Thoracic aorta (tissue), 2 donors: ENCODE data around the gene NPTN. TPM values are rescaled to one million over a fixed set of nuclear protein-coding genes. Genes with fewer than 3 reads are reported as not detected.

ENCODE experiments used
- ATAC-seq: fragments of 150-250 bp; one replicate; pipeline ENCODE4 v1.8.0; 2017; ENCODE audit warnings: low read depth; ENCODE audit not compliant: insufficient number of reproducible peaks, low FRiP score
- DNase-seq: peaks from one replicate; pipeline ENCODE4 v3.0.0-alpha.2; 2020; ENCODE audit warnings: low spot score
- H3K27ac ChIP-seq, 2 donors: fragments of 200-600 bp; sonication (generic); 1 replicate in 1 of 2; 2 replicates in 1 of 2; pipeline ENCODE4 v1.5.1; 2016; ENCODE audit warnings: mild to moderate bottlenecking in 2 of 2, moderate library complexity in 2 of 2
- H3K27me3 ChIP-seq: fragments of 200-600 bp; sonication (generic); replicated peaks from 2 replicates; pipeline ENCODE4 v1.6.0; 2016; ENCODE audit warnings: mild to moderate bottlenecking; ENCODE audit not compliant: insufficient read depth
- H3K36me3 ChIP-seq: fragments of 200-600 bp; sonication (generic); one replicate; pipeline ENCODE4 v1.5.1; 2016
- H3K4me1 ChIP-seq, 2 donors: fragments of 200-600 bp; sonication (generic); 1 replicate in 1 of 2; 2 replicates in 1 of 2; pipeline versions ENCODE4 v1.5.1 to v1.6.0; 2016; ENCODE audit warnings: low read depth in 2 of 2, mild to moderate bottlenecking in 1 of 2; ENCODE audit not compliant: control insufficient read depth in 1 of 2
- H3K4me3 ChIP-seq: fragments of 200-600 bp; sonication (generic); 2 replicates; pipeline ENCODE4 v1.5.1; 2016; ENCODE audit warnings: mild to moderate bottlenecking
- H3K9me3 ChIP-seq: fragments of 200-600 bp; sonication (generic); 2 replicates; pipeline ENCODE4 v1.5.1; 2016
- total RNA-seq, 2 donors: library from RNA; depleted of rRNA; stranded (reverse); fragments of >200 nt; gene quantifications; one replicate each; pipeline versions ENCODE4 v1.1.0 to v1.2.3, GENCODE V29; 2016
- TF ChIP-seq, protein P1 (sequence below): fragments of 200-600 bp; sonication (generic); IDR thresholded peaks from one replicate; pipeline ENCODE4 v1.5.1; 2019; ENCODE audit warnings: antibody characterized with exemption

The NPTN gene
- total RNA-seq, 2 donors from 2014 or later: 247 to 250 TPM

- DNase-seq (no peak), ATAC-seq (no peak)
- TF ChIP-seq, protein P1, sequence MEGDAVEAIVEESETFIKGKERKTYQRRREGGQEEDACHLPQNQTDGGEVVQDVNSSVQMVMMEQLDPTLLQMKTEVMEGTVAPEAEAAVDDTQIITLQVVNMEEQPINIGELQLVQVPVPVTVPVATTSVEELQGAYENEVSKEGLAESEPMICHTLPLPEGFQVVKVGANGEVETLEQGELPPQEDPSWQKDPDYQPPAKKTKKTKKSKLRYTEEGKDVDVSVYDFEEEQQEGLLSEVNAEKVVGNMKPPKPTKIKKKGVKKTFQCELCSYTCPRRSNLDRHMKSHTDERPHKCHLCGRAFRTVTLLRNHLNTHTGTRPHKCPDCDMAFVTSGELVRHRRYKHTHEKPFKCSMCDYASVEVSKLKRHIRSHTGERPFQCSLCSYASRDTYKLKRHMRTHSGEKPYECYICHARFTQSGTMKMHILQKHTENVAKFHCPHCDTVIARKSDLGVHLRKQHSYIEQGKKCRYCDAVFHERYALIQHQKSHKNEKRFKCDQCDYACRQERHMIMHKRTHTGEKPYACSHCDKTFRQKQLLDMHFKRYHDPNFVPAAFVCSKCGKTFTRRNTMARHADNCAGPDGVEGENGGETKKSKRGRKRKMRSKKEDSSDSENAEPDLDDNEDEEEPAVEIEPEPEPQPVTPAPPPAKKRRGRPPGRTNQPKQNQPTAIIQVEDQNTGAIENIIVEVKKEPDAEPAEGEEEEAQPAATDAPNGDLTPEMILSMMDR: no peak
- H3K4me1 ChIP-seq: peaks cover 13 to 23% of the 10 kb centered on the region in 2 donors
- H3K27me3 ChIP-seq: no peaks in the 10 kb centered on the region
- no peak overlapping the region for H3K4me3 ChIP-seq
- no peaks in the 10 kb centered on the region for H3K9me3 ChIP-seq
- H3K27ac ChIP-seq: no peak overlapping the region
- H3K36me3 ChIP-seq: peaks cover 39% of the 10 kb centered on the region
Measured at GRCh38 chr15:73590263-73590662, 42.9 kb downstream of the NPTN start.

DNA sequence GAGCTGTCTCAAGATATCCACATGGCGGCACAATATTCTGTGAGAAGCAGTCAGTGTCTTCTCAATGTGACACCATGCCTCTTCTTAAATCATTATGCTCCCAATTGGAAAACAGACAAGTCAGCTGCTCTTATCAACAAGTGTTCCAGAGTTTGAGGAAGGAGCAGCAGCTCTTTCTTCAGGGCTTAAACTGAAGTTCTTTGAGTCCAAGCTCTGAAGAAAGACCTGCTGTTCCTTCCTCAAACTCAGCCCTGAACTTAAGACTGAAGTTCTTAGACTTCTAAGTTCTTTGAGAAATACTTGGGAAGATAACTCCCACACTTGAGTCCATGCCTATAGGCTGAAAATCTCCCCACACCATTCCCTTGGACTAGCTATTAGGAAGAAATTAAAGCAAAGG lies 43.4 kb downstream of the NPTN start:
- Histone ChIP-seq H3K4me3 (no peak overlapping the region), H3K4me1 (peaks cover 10 to 18% of the 10 kb centered on the region in 2 donors), H3K27ac (no peak overlapping the region), H3K9me3 (no peaks in the 10 kb centered on the region), H3K27me3 (no peaks in the 10 kb centered on the region), H3K36me3 (peaks cover 39% of the 10 kb centered on the region)
- DNase-seq (no peak), ATAC-seq (no peak)
- TF ChIP-seq, protein P1: no peak

DNA sequence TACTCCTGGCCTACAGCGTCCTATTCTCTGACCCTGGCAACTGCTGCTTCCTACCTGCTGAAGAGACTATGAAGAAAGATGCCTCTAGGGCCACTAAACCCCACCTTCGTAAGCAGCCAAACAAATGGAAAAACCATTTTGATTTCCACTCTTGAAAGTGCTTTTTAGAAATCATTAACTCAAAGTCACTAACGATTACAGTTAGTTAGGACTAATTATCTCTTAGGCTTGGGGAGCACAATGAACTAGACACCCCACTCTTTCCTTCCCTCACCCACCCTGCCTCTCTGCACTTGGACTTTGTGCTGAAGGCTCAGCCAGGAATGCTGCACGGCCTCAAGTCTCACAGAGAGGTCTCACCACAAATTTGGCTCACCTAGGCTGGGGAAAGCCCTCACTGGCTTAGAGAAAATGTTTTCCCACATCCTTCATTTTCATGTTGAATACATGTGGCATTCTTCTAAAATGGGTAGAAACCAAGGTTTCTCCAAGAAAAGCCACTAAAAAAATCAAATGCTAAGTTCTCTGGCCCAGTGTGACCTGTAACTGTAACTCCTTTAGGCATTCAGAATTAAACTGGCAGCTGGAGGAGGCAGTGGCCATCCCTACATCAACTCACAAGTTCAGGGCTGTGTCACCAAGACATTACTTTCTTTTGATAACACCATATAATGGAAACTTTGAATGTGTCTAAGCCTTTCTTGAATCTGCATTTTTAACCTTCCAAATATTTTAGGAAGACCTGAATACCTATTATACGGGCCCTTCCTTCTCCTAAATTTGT lies 47.1 kb downstream of the NPTN start:
- no peak for ATAC-seq
- H3K9me3 ChIP-seq: no peaks in the 10 kb centered on the region
- no peak overlapping the region for H3K27ac ChIP-seq
- DNase-seq: no peak
- TF ChIP-seq, protein P1: no peak
- no peaks in the 10 kb centered on the region for H3K27me3 ChIP-seq
- H3K4me3 ChIP-seq: no peak overlapping the region
- no peaks in the 10 kb centered on the region for H3K4me1 ChIP-seq
- peaks cover 58% of the 10 kb centered on the region for H3K36me3 ChIP-seq

GRCh38 chr15:73584699-73585420 lies 48.3 kb downstream of the NPTN start:
- peaks cover 57% of the 10 kb centered on the region for H3K36me3 ChIP-seq

GRCh38 chr15:73583544-73583943 lies 49.6 kb downstream of the NPTN start:
- H3K27me3 ChIP-seq: no peaks in the 10 kb centered on the region
- no peaks in the 10 kb centered on the region for H3K9me3 ChIP-seq
- H3K36me3 ChIP-seq: peaks cover 50% of the 10 kb centered on the region
- DNase-seq (no peak), ATAC-seq (no peak)
- H3K27ac ChIP-seq: no peak overlapping the region
- TF ChIP-seq, protein P1: no peak
- no peaks in the 10 kb centered on the region for H3K4me1 ChIP-seq
- H3K4me3 ChIP-seq: no peak overlapping the region

More at GRCh38 chr15:73584699-73585420, 48.3 kb downstream of the NPTN start:
- TF ChIP-seq, protein P1: no peak
- H3K27ac ChIP-seq: no peak overlapping the region
- H3K9me3 ChIP-seq: no peaks in the 10 kb centered on the region
- H3K4me1 ChIP-seq: no peaks in the 10 kb centered on the region
- no peaks in the 10 kb centered on the region for H3K27me3 ChIP-seq
- ATAC-seq (no peak), DNase-seq (no peak)
- H3K4me3 ChIP-seq: no peak overlapping the region
